T follicular helper cell (primary cell): ENCODE data around the gene PAXIP1.

Source experiments
- DNase-seq: peaks from one replicate; pipeline ENCODE4 v3.0.0-alpha.2; 2020; ENCODE audit warnings: low read depth

The PAXIP1 gene

GRCh38 chr7:154994996-154995395, 7.9 kb downstream of the PAXIP1 start:
- no peak for DNase-seq

- no peak for DNase-seq
Observed at GRCh38 chr7:154990964-154991540, 11.9 kb downstream of the PAXIP1 start.

- no peak for DNase-seq
Observed at GRCh38 chr7:154987571-154987970, 15.4 kb downstream of the PAXIP1 start.

- DNase-seq: no peak
Observed at GRCh38 chr7:154986200-154986945, 16.6 kb downstream of the PAXIP1 start.

- no peak for DNase-seq
Observed at GRCh38 chr7:154985230-154985629, 17.7 kb downstream of the PAXIP1 start.

GRCh38 chr7:154984601-154985188, 18.2 kb downstream of the PAXIP1 start:
- DNase-seq: no peak

GRCh38 chr7:154978017-154978416, 24.9 kb downstream of the PAXIP1 start:
- DNase-seq: no peak

GRCh38 chr7:154977250-154977649, 25.7 kb downstream of the PAXIP1 start:
- no peak for DNase-seq

- no peak for DNase-seq
Observed at GRCh38 chr7:154976844-154977243, 26.1 kb downstream of the PAXIP1 start.

- DNase-seq: no peak
Observed at GRCh38 chr7:154975984-154976383, 26.9 kb downstream of the PAXIP1 start.

GRCh38 chr7:154973381-154973780, 29.5 kb downstream of the PAXIP1 start:
- DNase-seq: no peak

GRCh38 chr7:154968336-154969001, 34.5 kb downstream of the PAXIP1 start:
- DNase-seq: no peak

- no peak for DNase-seq
Observed at GRCh38 chr7:154967401-154967955, 35.4 kb downstream of the PAXIP1 start.

- DNase-seq: no peak
Observed at GRCh38 chr7:154965014-154965413, 37.9 kb downstream of the PAXIP1 start.

- no peak for DNase-seq
Observed at GRCh38 chr7:154960063-154960790, 42.7 kb downstream of the PAXIP1 start.

- no peak for DNase-seq
Observed at GRCh38 chr7:154956427-154956826, 46.5 kb downstream of the PAXIP1 start.

- peak; percentile 58 for DNase-seq
Observed at GRCh38 chr7:154953006-154953684, 49.8 kb downstream of the PAXIP1 start.

GRCh38 chr7:154950960-154951359, 52.0 kb downstream of the PAXIP1 start:
- no peak for DNase-seq

GRCh38 chr7:154947604-154948003, 55.3 kb downstream of the PAXIP1 start:
- DNase-seq: no peak

- DNase-seq: no peak
Observed at GRCh38 chr7:154946166-154946565, 56.8 kb downstream of the PAXIP1 start.

GRCh38 chr7:154943906-154944305, 59.0 kb downstream of the PAXIP1 start:
- DNase-seq: no peak
